Measurements from ENCODE around the gene CSNK2B. TPM values are rescaled to one million over a fixed set of nuclear protein-coding genes. Genes with fewer than 3 reads are reported as not detected.

The CSNK2B gene
- total RNA-seq, 3 donors from 2014 or later (not counting 1 experiment from before 2014, with no cell fraction given) = 140 to 157 (median 141) TPM

- intact Hi-C loops (cut with micrococcal nuclease) = no loop called here
- Histone ChIP-seq H3K36me3 (ENCODE audit: control insufficient read depth, insufficient read depth, low read length) (peaks cover 46% of the 10 kb centered on the region), H3K27ac (ENCODE audit: low read length) (no peak overlapping the region), H3K9me3 (ENCODE audit: control insufficient read depth, insufficient read depth, low read length) (no peaks in the 10 kb centered on the region), H3K4me1 (ENCODE audit: control insufficient read depth, insufficient read depth, low read length) (peaks cover 14% of the 10 kb centered on the region), H3K27me3 (ENCODE audit: control insufficient read depth, insufficient read depth, low read length) (no peaks in the 10 kb centered on the region), H3K4me3 (ENCODE audit: low read length) (no peak overlapping the region)
- Mint-ChIP-seq H3K4me3 (no peak overlapping the region), H3K27me3 (ENCODE audit: low read depth in 2 of 2) (no peaks in the 10 kb centered on the region), H3K27ac (peak overlapping the region in 1 of 2 donors; percentile 26), H3K36me3 (no peaks in the 10 kb centered on the region), H3K9me3 (no peaks in the 10 kb centered on the region), H3K4me1 (peaks cover 3 to 10% of the 10 kb centered on the region in 2 donors)
- WGBS (ENCODE audit: insufficient coverage) = 92% methylated on average over 5 of the region's 5 CpGs
- TF ChIP-seq CTCF (IDR thresholded peaks at IDR 0.05) = no peak
- ATAC-seq (no peak), DNase-seq (no peak)
Measured at GRCh38 chr6:31686483-31686882, 20.6 kb downstream of the CSNK2B start.

- H3K9me3 ChIP-seq (ENCODE audit: control insufficient read depth, insufficient read depth, low read length) = no peaks in the 10 kb centered on the region
- Mint-ChIP-seq H3K9me3 (no peaks in the 10 kb centered on the region), H3K36me3 (no peaks in the 10 kb centered on the region), H3K4me1 (peaks cover 0 to 7% of the 10 kb centered on the region in 2 donors), H3K27me3 (ENCODE audit: low read depth in 2 of 2) (no peaks in the 10 kb centered on the region), H3K4me3 (no peak overlapping the region), H3K27ac (no peak overlapping the region)
- DNase-seq (no peak), ATAC-seq (no peak)
- intact Hi-C loops (cut with micrococcal nuclease) = no loop called here
- peaks cover 52% of the 10 kb centered on the region for H3K36me3 ChIP-seq (ENCODE audit: control insufficient read depth, insufficient read depth, low read length)
- H3K27me3 ChIP-seq (ENCODE audit: control insufficient read depth, insufficient read depth, low read length) = no peaks in the 10 kb centered on the region
- no peak overlapping the region for H3K27ac ChIP-seq (ENCODE audit: low read length)
- H3K4me3 ChIP-seq (ENCODE audit: low read length) = no peak overlapping the region
- H3K4me1 ChIP-seq (ENCODE audit: control insufficient read depth, insufficient read depth, low read length) = peaks cover 10% of the 10 kb centered on the region
- TF ChIP-seq CTCF (IDR thresholded peaks at IDR 0.05) = no peak
- 94% methylated on average over 8 of the region's 8 CpGs for WGBS (ENCODE audit: insufficient coverage)
Measured at GRCh38 chr6:31687321-31687720, 21.4 kb downstream of the CSNK2B start.

GRCh38 chr6:31687860-31688693 lies 22.2 kb downstream of the CSNK2B start:
- ATAC-seq = peak in 1 of 3 donors; percentile 18
- Histone ChIP-seq H3K9me3 (ENCODE audit: control insufficient read depth, insufficient read depth, low read length) (no peaks in the 10 kb centered on the region), H3K27ac (ENCODE audit: low read length) (no peak overlapping the region), H3K36me3 (ENCODE audit: control insufficient read depth, insufficient read depth, low read length) (peaks cover 60% of the 10 kb centered on the region), H3K4me3 (ENCODE audit: low read length) (no peak overlapping the region), H3K27me3 (ENCODE audit: control insufficient read depth, insufficient read depth, low read length) (no peaks in the 10 kb centered on the region), H3K4me1 (ENCODE audit: control insufficient read depth, insufficient read depth, low read length) (peaks cover 5% of the 10 kb centered on the region)
- WGBS (ENCODE audit: insufficient coverage) = 95% methylated on average over 13 of the region's 14 CpGs
- H3K4me3 Mint-ChIP-seq = no peak overlapping the region
- intact Hi-C loops (cut with micrococcal nuclease) = no loop called here
- H3K4me1 Mint-ChIP-seq = peaks cover 0 to 7% of the 10 kb centered on the region in 2 donors
- no peaks in the 10 kb centered on the region for H3K27me3 Mint-ChIP-seq (ENCODE audit: low read depth in 2 of 2)
- TF ChIP-seq CTCF (IDR thresholded peaks at IDR 0.05) = no peak
- no peaks in the 10 kb centered on the region for H3K9me3 Mint-ChIP-seq
- no peaks in the 10 kb centered on the region for H3K36me3 Mint-ChIP-seq
- no peak for DNase-seq
- H3K27ac Mint-ChIP-seq = no peak overlapping the region

Data from natural killer cell (primary cell).